T-helper 1 cell treated with Interleukin-12 subunit alpha and Interleukin-12 subunit beta and Interleukin-4 antibody, amounts not matched to agents 30 ng/mL and 1 ng/mL, for 36 hours (primary cell): ENCODE results near the gene CST9L. TPM values are rescaled to one million over a fixed set of nuclear protein-coding genes. Genes with fewer than 3 reads are reported as not detected.

Source experiments
- total RNA-seq: library from RNA; stranded (reverse); gene quantifications from 2 replicates; pipeline ENCODE4 v1.2.3, GENCODE V29; 2022

CST9L gene
- total RNA-seq, 1 donor from 2014 or later: not detected

Other genes starting within 250 kb of the CST9L start
- gene NXT1, start 217.7 kb downstream of the CST9L start, total RNA-seq: 40.4 and 40.8 TPM in 2 replicates
- gene GZF1, start 206.3 kb downstream of the CST9L start, total RNA-seq: 14.0 and 17.9 TPM in 2 replicates
- 20.8 and 23.7 TPM in 2 replicates for gene NAPB, start 147.0 kb downstream of the CST9L start, total RNA-seq
- gene CSTL1, start 128.8 kb downstream of the CST9L start, total RNA-seq: not detected in 2 replicates
- gene CST11, start 115.6 kb downstream of the CST9L start, total RNA-seq: not detected in 2 replicates
- not detected in 2 replicates for gene CST8, start 77.4 kb downstream of the CST9L start, total RNA-seq
- not detected in 2 replicates for gene CST9, start 37.4 kb upstream of the CST9L start, total RNA-seq
- gene CST3, start 69.5 kb upstream of the CST9L start, total RNA-seq: 0.59 and 0.83 TPM in 2 replicates
- not detected in 2 replicates for gene CST4, start 120.6 kb upstream of the CST9L start, total RNA-seq
- not detected in 2 replicates for gene CST1, start 182.5 kb upstream of the CST9L start, total RNA-seq